Liver (tissue), 3 donors: Measurements from ENCODE around the gene CTTNBP2.

ENCODE experiments used
- EGR1 ChIP-seq, 2 donors: IDR thresholded peaks; 2 replicates each; pipeline ENCODE4 v1.6.1; 2016 to 2018; ENCODE audit warnings: antibody characterized with exemption in 2 of 2, low read depth in 2 of 2
- GABPA ChIP-seq, 2 donors: IDR thresholded peaks in 1 of 2; conservative IDR thresholded peaks in 1 of 2; 2 replicates each; pipeline ENCODE4 v1.6.1; 2016; ENCODE audit warnings: antibody characterized with exemption in 2 of 2, mild to moderate bottlenecking in 1 of 2, moderate library complexity in 1 of 2
- JUND ChIP-seq, 2 donors: IDR thresholded peaks; 2 replicates each; pipeline ENCODE4 v1.6.1; 2016; ENCODE audit warnings: antibody characterized with exemption in 2 of 2
- NR2F2 ChIP-seq: IDR thresholded peaks from 2 replicates; pipeline ENCODE4 v1.6.1; 2016; ENCODE audit warnings: antibody characterized with exemption
- RAD21 ChIP-seq, 2 donors: IDR thresholded peaks; 2 replicates each; pipeline ENCODE4 v1.6.1; 2016; ENCODE audit warnings: antibody characterized with exemption in 2 of 2, mild to moderate bottlenecking in 2 of 2
- RXRA ChIP-seq, 2 donors: IDR thresholded peaks; 2 replicates each; pipeline ENCODE4 v1.6.1; 2017 to 2018; ENCODE audit warnings: antibody characterized with exemption in 2 of 2, mild to moderate bottlenecking in 1 of 2
- TAF1 ChIP-seq: conservative IDR thresholded peaks from 2 replicates; pipeline ENCODE4 v1.6.1; 2016; ENCODE audit warnings: antibody characterized with exemption, mild to moderate bottlenecking
- YY1 ChIP-seq: IDR thresholded peaks from 2 replicates; pipeline ENCODE4 v1.6.1; 2016; ENCODE audit warnings: antibody characterized with exemption, mild to moderate bottlenecking
- TF ChIP-seq, protein P1 (sequence below): IDR thresholded peaks from 2 replicates; pipeline ENCODE4 v1.6.1; 2016; ENCODE audit warnings: antibody characterized with exemption, mild to moderate bottlenecking
- TF ChIP-seq, protein P2 (sequence below): fragments of 150-350 bp; IDR thresholded peaks from 2 replicates; pipeline ENCODE4 v1.5.1; 2017; ENCODE audit warnings: improper control_type of control experiment, low read depth, low read length; ENCODE audit not compliant: missing input control
- TF ChIP-seq, protein P3 (sequence below): IDR thresholded peaks from 2 replicates; pipeline ENCODE4 v1.6.1; 2016; ENCODE audit warnings: antibody characterized with exemption
- TF ChIP-seq, protein P4 (sequence below): IDR thresholded peaks from 2 replicates; pipeline ENCODE4 v1.6.1; 2016; ENCODE audit warnings: antibody characterized with exemption
- TF ChIP-seq, protein P5 (sequence below): IDR thresholded peaks from 2 replicates; pipeline ENCODE4 v1.6.1; 2016; ENCODE audit warnings: antibody characterized with exemption
- donor health status: healthy.
- donor health status: healthy.

DNA sequence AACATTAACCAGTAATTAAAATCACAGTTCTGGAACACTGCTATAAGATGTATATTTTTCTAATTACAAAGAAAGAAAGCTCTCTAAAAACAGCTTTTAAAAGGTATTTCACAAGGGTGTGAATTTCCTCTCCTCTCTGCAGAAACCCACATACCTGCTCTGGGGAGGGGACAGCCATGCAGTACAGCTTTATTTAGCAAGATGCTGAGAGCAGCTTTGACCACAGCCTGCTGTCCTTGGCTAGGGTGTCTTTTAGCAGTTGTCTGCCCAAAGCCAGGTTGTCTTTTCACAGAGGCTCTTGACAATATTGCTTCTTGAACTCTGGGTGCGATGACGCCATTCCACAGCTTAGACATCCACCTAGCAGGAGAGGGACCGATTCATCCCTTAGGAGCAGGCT lies 148.3 kb downstream of the CTTNBP2 start:
- TF ChIP-seq, protein P1, sequence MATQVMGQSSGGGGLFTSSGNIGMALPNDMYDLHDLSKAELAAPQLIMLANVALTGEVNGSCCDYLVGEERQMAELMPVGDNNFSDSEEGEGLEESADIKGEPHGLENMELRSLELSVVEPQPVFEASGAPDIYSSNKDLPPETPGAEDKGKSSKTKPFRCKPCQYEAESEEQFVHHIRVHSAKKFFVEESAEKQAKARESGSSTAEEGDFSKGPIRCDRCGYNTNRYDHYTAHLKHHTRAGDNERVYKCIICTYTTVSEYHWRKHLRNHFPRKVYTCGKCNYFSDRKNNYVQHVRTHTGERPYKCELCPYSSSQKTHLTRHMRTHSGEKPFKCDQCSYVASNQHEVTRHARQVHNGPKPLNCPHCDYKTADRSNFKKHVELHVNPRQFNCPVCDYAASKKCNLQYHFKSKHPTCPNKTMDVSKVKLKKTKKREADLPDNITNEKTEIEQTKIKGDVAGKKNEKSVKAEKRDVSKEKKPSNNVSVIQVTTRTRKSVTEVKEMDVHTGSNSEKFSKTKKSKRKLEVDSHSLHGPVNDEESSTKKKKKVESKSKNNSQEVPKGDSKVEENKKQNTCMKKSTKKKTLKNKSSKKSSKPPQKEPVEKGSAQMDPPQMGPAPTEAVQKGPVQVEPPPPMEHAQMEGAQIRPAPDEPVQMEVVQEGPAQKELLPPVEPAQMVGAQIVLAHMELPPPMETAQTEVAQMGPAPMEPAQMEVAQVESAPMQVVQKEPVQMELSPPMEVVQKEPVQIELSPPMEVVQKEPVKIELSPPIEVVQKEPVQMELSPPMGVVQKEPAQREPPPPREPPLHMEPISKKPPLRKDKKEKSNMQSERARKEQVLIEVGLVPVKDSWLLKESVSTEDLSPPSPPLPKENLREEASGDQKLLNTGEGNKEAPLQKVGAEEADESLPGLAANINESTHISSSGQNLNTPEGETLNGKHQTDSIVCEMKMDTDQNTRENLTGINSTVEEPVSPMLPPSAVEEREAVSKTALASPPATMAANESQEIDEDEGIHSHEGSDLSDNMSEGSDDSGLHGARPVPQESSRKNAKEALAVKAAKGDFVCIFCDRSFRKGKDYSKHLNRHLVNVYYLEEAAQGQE, result no peak
- TF ChIP-seq, protein P2, sequence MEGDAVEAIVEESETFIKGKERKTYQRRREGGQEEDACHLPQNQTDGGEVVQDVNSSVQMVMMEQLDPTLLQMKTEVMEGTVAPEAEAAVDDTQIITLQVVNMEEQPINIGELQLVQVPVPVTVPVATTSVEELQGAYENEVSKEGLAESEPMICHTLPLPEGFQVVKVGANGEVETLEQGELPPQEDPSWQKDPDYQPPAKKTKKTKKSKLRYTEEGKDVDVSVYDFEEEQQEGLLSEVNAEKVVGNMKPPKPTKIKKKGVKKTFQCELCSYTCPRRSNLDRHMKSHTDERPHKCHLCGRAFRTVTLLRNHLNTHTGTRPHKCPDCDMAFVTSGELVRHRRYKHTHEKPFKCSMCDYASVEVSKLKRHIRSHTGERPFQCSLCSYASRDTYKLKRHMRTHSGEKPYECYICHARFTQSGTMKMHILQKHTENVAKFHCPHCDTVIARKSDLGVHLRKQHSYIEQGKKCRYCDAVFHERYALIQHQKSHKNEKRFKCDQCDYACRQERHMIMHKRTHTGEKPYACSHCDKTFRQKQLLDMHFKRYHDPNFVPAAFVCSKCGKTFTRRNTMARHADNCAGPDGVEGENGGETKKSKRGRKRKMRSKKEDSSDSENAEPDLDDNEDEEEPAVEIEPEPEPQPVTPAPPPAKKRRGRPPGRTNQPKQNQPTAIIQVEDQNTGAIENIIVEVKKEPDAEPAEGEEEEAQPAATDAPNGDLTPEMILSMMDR, result no peak
- TF ChIP-seq EGR1 (IDR thresholded peaks at IDR 0.05; ENCODE audit: low read depth in 2 of 2), result no peak
- TF ChIP-seq RAD21 (IDR thresholded peaks at IDR 0.05), result no peak
- TF ChIP-seq, protein P3, sequence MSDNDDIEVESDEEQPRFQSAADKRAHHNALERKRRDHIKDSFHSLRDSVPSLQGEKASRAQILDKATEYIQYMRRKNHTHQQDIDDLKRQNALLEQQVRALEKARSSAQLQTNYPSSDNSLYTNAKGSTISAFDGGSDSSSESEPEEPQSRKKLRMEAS, result no peak
- TF ChIP-seq, protein P4, sequence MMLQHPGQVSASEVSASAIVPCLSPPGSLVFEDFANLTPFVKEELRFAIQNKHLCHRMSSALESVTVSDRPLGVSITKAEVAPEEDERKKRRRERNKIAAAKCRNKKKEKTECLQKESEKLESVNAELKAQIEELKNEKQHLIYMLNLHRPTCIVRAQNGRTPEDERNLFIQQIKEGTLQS, result no peak
- TF ChIP-seq JUND (IDR thresholded peaks at IDR 0.05), result no peak
- TF ChIP-seq, protein P5, sequence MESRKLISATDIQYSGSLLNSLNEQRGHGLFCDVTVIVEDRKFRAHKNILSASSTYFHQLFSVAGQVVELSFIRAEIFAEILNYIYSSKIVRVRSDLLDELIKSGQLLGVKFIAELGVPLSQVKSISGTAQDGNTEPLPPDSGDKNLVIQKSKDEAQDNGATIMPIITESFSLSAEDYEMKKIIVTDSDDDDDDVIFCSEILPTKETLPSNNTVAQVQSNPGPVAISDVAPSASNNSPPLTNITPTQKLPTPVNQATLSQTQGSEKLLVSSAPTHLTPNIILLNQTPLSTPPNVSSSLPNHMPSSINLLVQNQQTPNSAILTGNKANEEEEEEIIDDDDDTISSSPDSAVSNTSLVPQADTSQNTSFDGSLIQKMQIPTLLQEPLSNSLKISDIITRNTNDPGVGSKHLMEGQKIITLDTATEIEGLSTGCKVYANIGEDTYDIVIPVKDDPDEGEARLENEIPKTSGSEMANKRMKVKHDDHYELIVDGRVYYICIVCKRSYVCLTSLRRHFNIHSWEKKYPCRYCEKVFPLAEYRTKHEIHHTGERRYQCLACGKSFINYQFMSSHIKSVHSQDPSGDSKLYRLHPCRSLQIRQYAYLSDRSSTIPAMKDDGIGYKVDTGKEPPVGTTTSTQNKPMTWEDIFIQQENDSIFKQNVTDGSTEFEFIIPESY, result no peak
- no peak for TF ChIP-seq YY1
- TF ChIP-seq RXRA (IDR thresholded peaks at IDR 0.05), result no peak
- TF ChIP-seq GABPA (IDR thresholded peaks at IDR 0.05 in 1 of 2, conservative IDR thresholded peaks at IDR 0.05 in 1 of 2), result no peak
- no peak for TF ChIP-seq TAF1
- TF ChIP-seq NR2F2, result no peak
